CD4-positive, alpha-beta T cell treated with Interleukin-17A for 4 hours (primary cell): ENCODE results near the gene PVALB.

ENCODE experiments used
- DNase-seq: peaks from one replicate; pipeline ENCODE4 v3.0.0-alpha.2; 2020; ENCODE audit warnings: mixed read lengths

Gene PVALB

DNA sequence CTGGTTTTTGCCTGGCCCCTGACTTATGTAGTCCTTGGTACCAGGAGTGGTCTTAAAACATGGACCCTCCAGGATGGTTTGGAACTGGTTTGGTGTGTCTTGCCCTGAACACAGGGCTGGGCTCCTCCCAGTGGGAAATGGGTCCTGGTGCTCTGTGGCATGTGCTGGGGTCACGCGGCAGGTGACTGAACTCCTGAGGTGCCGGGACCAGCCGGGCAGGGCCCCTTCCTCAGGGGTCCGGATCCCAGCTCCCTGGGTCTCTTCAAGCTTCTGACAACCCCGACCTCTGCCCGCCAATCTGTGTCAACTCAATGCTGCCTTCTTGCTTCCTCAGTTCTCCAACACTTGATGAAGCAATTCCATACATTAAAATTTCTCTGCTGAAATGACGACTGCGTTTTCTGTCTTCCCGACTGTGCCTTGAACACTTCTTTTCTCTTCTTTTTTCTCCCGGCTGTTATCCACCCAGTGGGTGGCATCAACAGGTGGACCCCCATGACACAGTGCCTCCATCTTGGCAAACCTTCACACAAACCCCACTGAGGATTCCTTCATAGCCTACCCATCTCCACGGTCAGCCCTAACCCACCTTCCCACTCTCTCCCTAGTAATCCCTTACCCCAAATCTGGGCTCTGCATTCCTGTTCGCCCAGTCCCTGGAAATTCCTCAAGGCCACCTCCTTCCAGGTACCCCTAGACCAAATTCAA, 45.3 kb downstream of the PVALB start:
- no peak for DNase-seq

DNA sequence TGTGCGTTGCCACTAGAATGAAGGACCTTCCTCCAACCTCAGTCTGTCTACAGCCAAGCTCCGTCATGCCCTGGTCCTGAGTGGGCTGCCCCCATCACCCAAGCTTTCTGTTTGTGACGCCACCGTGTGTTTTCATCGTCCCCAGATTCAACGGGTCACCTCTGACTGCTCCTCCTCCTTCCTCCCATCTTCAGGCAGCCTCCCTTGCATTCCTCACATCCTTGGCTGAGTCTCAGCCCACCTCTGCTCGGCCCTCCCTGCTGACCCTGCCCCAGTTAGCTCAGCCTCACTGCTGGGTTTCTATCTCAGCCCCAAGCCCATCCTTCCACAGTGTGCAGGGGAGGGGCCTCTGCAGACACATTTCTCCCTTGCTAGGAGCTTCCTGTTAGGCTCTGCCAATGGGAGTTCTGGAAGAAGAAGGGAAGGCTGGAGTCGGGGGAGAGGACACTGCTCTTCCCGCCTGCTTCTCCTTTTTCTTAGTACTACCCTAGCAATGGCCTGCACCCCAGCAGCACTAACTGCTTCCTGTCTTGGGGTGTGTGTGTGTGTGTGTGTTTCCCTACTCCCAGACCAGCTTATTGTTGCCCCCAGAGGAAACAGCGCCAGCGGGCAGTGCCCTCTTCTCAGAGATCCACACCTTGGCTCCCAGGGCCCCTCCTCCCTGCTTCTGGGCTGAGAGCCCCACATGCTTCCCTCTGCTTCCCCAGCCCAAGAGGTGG, 46.2 kb downstream of the PVALB start:
- DNase-seq: no peak

DNA sequence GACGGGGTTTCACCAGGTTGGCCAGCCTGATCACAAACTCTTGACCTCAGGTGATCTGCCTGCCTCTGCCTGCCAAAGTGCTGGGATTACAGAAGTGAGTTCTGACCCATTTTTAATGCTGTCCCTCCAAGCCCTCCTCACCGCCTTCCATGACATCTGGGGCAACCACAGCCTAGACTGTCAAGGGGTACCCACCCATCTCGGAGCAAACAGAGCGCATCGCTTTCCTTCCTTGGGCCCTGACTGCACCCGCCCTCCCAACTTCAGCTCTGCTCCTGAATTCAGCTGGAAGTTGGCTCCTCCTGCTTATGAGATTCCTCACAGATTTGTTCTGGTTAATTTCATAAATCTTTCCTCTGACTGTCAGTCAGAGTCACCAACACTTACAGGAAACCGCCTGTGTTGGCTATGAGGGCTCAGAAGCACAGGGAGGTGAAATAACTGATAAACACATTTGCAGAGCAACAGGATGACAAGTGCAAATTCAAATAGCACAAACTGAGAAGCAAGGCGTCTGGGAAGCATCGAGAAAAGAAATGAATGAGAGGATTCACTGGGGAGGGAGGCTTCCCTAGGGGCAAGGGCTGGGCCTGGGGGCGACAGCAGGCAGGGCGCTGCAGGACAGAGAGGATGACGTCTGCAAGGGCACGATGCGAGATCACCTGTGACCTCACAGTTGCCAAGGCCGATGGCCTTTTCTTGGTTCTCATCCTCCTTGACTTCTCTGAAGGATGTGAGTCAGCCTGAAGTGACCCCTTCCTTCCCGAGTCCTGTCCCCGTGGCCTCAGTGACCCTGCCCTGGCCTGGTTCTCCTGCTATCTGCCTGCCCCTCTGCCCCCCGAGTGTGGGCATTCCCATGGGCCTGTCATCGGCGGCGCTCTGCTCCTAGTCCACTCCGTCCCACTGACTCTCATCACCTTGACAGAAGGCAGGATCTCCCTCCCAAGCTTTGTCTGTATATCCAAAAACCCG, 47.0 kb downstream of the PVALB start:
- DNase-seq: no peak

DNA sequence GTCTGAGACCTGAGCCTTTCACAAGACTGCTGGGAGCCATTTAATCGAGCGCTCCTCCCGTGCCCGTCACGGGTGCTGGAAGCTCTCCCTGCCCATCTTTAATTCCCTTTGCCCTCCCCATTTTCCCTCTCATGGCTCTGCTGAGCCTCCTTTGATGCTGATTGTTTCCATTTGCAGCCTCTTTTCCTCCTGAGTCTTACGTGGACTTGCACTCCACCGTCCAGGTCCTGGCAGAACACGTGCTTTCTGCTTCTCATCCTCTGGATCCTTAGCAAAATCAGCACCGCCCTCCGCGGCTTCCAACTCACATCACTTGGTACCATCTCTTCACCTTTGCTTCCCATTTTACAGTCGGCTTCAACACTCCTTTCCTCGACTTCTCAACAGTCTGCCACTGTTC, 48.2 kb downstream of the PVALB start:
- no peak for DNase-seq

DNA sequence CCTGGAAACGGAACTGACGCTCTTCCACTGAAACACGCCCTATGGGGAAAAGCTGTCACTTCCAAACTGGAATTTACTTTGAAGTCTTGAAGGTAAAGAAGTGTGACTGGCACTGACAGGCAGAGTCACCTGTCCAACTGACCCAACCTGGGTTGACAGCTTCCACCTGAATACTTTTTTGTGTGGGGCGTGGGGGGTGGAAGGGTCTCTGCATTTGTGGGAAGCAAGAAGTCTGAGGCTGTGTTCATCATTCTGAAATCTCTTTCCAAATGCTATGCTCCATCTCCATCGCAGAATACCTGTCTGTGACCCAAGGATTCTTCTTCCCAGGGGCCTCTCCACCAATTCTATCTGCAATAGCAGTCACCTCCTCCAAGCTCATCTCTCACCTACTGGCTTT, 48.7 kb downstream of the PVALB start:
- no peak for DNase-seq

DNA sequence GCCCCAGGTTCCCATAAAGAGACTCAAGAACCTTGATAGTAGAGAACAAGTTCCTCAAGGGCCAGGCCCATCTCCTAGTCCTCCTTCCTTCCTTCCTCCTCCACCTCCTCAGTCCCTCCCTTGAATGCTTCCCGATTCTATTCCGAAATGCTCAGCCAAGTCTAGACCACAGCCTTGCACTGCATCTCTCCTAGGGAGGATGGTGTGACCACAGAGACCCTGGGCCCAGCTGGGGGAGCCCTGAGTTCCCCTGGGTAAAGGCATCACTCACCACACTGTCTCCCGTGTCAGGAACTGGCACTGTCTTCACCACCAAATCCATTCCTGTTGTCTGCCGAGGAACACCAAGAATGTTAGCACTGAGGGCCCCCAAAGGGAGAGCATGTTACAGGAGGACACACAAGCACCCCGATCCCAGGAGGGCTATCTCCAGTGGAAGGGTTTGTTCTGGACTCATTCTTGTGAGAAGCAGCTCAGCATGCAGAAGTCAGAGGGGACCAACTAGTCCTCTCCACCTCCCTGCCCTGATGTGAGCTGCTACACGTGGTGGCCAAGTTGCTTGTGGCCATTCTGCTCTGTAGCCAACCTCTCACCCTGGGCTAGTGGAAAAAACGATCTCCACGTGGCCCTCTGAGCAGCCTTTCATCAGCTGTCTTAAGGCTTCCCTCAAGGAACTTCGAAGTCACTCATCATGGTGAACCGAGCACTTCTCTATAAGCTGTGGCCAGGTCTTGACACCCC, 49.6 kb downstream of the PVALB start:
- no peak for DNase-seq

DNA sequence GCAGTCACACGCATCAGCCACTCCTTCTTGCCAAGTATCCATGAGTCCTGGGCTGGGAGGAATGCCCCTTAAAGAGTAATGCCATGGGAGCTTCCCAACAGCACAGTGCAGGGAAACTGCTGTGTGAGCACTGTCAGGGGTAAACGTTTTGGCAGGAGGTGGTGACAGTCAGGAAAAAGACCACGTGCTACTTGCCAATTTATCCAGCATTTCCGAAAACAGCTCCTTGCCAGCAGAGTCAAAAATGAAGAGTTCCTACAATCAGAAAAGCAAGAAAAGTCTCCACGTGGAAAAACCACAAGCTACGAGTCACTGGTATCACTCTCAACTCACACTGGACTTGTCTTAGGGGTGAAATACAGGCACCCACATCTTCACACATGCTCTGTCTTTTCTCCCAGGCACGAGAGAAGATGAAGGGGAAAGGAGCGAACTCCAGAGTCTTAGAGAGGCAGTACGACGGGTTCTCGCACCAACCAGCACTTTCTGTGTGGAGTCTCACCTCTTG, 50.8 kb downstream of the PVALB start:
- DNase-seq: no peak

DNA sequence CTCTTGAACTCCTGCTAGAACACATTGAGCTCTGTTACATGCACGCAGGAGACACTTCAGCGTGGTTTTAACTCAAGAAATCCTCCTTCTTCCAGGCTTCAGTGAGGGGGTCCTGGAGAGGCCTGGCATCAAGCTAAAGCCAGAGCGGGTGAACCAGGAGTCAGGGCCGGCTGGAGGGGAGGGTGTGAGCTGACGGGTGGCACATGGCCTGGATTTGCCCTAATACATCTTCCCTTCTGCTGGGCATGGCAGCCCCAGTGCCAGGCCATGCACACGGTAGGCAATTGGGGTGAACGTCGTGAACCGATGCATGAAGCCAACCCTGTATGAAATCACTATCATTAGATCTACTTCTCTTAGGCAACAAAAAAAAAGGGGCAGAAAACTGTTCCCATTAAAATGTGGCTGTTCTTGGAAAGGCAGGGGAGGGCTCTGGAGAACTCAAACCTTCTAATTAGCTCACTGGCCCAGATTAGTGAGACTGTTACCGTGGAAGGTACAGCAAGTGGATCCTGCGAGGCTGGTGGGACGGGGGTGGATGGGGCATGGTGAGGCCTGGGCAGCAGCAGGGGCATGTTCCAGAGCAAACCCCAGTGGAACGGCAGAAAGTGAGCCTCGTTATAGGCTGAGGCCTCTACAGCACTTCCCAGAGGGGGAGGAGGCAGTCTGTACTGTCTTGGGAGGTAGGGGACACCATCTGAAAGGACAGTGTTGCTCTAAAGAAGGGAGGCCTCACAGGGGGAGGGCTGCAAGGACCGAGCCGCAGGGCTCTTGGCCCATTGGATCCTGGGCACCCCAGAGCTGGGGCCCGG, 51.5 kb downstream of the PVALB start:
- no peak for DNase-seq

DNA sequence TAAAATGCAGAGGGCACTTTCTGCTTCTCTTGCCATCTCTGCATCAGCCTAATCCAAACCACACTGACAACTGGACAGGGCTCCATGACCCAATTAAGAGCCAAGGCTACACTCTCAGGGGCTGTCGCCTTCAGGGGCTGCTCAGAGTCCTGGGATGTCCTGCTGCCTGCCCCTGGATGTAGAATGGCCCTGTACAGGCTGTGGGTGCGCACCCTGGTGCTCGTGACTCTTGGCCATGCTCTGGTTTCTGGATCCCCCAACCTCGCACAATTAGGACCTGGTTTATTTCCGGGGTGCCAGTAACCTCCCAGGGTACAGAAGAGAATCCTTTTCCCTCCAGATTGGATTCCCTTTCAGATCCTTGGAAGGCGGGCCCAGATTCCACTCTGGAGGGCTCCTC, 52.2 kb downstream of the PVALB start:
- DNase-seq: no peak

DNA sequence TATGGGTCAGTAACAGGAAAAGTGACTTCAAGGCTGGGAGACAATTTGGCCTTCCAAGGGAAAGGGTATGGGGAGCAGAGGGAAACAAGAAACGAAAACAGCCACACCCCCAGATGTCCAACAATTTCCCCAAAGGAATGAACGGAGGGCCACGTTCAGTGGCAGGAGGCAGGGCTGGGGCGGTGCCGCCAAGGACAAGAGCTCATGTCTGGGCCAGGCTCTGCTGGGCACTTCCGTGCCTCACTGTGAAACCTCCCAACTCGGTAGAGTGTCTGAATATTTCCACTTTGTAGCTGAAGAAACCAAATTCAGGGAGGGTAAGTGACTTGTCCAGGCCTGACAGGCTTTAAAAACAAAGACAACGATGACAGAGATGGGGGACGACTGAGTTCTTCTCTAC, 52.8 kb downstream of the PVALB start:
- DNase-seq: no peak

DNA sequence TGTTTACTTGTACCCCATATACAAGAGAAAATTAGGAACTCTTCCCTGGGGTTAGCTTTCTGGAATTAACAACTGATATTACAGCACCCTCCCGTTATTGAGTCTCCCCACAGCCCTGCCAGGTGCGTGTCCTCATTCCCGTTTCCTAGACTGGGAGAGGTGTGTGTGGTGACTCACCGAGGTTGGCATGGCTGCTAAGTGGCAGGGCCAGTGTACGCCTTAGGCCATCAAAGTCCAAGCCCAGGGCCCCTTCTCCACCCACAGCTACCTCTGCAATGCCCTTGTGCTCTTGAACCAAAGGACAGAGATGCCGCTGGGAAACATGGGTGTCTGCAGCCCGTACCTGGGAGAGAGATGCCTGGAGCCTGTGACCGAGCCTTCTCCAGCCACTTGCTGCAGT, 53.3 kb downstream of the PVALB start:
- DNase-seq: no peak

DNA sequence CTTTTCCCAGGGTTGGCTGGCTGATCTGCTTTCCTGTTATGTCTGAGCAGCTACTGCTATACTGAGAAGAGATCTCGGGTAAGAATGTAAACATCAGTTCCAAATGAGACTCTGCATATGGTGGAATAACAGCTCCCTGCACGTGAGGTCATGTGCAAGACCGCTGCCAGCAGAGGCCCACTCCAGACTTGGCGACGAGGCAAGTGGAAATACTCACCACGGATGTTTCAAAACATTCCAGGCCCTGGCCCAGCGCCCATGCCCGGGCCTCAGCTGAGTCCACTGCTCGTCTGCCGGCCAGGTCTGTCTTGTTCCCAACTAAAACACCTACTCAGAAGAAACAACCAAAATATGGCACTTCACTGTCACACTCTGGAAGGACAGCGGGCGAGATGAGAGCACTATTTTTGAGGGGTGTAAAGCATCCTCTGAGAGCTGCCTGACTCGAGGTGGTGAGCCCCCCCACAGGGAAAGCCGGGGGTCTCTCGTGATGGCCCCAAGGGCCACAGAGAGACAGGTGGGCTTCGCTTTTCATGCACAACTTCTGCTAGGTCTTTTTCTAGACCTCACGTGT, 54.1 kb downstream of the PVALB start:
- no peak for DNase-seq

DNA sequence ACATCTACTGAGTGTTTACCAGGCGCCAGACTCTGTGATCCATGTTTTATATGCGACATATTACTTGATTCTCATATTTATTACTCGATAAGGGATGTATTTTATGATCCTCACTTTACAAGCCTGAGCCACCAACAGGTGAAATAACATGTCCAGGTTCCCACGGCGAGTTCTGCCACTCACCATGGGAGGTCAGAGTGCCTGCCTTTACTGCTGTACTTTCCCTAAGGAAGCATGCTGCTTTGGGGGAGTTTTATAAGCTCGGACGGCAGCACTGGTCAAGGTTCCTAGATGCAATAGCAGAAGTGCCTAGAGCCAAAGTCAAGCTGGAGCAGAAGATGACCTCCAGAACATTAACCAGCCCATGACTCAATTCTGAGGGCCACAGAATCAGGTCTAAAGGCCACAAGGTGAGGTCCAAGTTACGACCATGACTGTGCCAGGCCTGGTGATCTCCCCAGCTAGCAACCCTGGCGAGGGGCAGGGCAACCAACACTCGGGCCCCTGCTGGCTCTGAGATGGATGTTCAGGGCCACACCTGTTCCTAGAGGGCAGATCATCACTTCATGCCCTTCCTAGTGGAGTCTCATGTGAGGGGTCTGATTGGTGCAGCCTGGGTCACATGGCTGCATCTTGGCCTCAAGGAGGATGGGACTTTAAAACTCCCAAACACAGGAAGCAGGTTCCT, 55.1 kb downstream of the PVALB start:
- no peak for DNase-seq

DNA sequence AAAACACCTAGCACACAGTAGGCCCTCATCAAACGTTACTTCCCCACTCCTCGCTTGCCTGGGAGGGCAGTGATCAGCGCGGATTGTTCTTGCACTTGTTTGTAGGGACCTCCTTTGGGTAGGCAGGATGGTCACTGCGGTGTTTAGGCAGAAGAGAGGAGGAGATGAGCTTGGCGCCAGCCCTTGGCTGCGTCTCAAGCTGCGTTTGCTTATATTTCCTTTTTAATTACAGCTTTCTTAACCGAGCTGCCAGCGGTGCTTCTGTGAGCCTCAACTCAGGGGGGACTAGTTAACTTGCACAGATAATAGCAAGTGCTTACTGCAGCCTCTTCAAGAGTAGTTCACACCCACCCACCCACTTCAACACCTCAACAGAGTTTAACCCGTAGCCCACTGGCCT, 56.0 kb downstream of the PVALB start:
- no peak for DNase-seq

DNA sequence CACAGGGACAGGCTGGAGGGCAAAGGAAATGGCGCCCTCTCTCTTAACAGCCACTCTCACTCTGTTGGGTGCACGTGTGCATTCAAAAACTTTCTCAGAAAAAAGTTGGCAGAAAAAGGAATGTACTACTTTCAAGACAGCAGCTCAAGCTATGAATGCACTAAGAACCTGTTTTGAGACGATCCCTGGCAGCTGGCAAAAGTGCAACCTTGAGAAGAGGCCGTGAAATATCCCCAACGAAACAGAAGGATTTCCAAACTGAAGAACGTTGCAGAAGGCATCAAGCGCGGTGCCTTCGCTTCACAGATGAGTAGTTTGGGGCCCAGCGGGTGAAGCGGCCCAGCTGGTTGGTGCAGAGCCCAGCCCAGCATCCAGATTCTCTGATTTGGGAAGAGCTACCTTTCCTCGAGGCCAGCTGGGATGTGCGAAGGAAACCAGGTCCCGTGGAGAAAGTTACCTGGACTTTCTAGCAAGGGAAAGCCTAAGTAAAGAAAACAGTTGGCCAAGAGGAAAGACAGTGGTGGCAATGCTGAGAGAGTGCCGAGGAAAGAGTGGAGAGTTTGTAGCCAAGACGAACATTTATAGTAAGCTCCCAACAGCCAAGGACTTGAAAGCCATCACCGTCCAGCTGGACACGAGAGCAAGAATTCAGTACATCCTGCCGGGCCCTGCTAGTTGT, 57.2 kb downstream of the PVALB start:
- no peak for DNase-seq

DNA sequence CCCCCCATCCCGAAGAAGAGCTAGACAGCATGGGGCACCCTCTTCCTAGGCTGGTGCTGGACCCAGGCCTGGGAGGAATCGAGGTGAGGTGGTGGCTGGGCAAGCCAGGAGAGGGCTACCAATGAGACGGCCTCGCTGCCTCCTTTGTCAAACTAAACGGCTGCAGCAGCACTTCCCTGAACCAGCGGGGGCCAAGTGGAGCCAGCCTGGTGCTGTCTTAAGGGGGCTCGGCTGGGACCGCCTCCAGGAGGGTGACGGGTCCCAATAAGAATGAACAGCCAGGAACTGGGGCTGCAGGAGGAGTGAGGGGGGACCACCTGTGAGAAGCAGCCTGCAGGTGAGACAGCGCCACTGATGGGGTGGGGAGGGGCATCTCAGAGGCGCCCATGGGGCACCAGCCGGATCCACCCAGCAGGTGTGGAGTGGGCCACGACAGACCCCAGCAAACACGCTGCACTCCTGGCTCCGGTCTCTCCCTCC, 58.0 kb downstream of the PVALB start:
- DNase-seq: no peak

DNA sequence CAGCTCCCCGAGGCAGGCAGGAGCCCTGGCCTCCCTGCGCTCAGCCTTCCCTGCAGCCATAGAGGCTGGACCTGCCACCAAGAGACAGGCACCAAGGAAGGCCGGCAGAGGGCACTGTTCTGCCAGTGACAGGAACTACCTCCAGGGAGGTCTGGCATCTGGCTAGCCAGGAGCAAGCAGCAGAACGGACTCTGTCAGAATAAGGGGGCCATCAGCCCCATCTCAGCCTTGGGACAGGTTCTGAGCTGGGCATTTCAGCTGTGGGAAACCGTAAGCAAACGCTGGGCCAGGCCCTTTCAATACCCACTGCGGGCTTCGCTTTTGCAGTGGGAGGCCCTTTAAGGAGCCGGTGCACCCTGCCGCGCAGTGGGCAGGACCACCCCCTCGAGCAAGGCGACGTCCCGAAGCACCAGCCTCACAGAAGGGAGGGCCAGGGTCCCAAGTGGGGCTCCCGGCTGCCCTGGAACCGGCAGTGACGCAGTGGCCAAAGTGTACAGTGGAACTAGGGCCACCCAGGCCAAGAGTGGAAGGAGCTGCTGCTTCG, 59.1 kb downstream of the PVALB start:
- peak; percentile 84 for DNase-seq

DNA sequence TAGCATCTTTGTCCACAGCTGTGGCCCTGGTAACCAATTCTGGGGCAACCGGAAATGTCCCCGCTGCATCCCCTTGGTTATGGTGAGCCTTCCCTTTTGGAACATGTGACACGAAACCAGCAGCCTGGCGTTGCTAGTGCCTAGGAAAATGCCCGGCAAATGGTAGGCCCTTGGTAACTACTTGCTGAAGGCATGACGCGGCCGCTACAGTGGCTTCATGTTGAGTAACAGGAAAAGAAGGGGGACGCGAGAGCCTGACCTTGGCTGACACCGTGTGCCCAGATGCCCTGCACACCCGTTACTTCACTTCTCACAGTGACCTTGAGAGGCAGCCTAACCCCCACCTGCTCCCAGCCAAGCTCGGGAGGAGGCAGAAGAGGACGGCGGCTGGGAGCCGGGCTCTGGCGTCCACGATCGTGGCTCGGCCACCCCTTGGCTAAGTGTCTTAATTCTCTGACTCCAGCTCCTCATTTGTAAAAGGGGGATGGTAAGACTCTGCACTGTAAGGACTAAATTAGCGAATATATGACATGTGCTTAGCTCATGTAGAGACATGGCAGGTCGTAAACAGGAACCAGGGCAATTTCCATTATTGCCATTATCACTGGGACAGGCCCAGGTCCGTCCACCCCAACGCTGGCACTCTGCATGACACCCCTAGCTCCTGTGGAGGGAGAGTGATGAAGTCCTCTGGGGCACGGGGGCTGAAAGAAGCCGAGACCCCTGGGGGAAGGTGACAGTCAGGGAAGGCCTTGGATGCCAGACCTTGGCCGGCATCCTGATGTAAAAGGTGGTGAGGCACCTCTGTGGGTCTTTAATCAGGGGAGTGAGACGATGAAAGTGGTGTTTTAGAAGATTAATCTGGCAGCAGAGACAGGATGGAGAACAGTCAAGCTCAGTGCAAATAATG, 59.8 kb downstream of the PVALB start:
- DNase-seq: no peak

DNA sequence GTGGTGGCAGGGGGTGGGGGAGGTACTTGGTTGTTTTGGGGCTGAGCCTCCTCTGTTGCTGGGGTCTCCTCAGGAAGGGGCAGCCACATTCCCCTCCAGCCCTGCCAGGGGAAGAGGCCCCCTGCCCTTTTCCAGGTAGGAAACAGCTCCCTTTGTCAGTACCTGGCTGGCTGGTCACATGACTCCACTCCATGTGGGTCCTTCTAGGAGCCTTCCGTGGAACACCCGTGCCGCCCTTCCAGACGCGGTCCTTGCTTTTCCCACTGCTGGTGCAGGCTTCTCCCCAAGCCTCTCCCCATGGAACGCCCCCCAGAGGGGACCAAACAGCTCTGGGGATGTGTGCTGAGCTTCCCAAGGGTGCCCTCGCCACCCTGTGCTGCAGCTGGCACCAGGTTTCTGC, 60.8 kb downstream of the PVALB start:
- no peak for DNase-seq
